Measurements from ENCODE around the gene CAMK2N1.

CAMK2N1 gene

DNA sequence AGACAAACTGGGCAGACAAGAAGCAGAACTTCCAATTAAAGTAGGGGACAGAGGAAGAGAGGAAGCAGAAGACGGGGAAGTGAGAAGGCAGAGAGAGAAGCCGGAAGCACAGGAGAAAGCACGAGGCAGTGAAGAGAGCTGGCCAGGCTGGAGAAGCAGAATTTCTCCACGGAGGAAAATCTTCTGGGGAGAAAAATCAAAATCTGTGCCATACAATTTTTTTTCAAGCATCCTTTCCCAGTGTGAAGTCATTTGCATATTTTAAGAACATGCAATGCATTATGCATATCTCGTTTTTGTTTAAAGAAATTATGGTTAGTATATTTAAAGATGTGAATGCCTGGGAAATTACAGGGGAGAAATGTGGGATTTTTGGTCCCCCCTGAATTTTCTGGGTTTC, 7.3 kb upstream of the CAMK2N1 start:
- H3K27ac Mint-ChIP-seq: no peak overlapping the region
- ATAC-seq (replicated peaks) (no peak), DNase-seq (no peak)
- H3K36me3 Mint-ChIP-seq (ENCODE audit: insufficient read depth): no peaks in the 10 kb centered on the region
- H3K4me1 Mint-ChIP-seq (ENCODE audit: low read depth in 2 of 2): no peaks in the 10 kb centered on the region
- no peak overlapping the region for H3K4me3 Mint-ChIP-seq
- peaks cover 0 to 9% of the 10 kb centered on the region in 2 donors for H3K27me3 Mint-ChIP-seq
- H3K9me3 Mint-ChIP-seq: no peaks in the 10 kb centered on the region

GRCh38 chr1:20492751-20493150, 6.7 kb upstream of the CAMK2N1 start:
- H3K4me3 Mint-ChIP-seq: no peak overlapping the region
- no peaks in the 10 kb centered on the region for H3K36me3 Mint-ChIP-seq (ENCODE audit: insufficient read depth)
- no peaks in the 10 kb centered on the region for H3K9me3 Mint-ChIP-seq
- ATAC-seq (replicated peaks) (no peak), DNase-seq (no peak)
- peaks cover 0 to 9% of the 10 kb centered on the region in 2 donors for H3K27me3 Mint-ChIP-seq
- no peaks in the 10 kb centered on the region for H3K4me1 Mint-ChIP-seq (ENCODE audit: low read depth in 2 of 2)
- H3K27ac Mint-ChIP-seq: no peak overlapping the region

DNA sequence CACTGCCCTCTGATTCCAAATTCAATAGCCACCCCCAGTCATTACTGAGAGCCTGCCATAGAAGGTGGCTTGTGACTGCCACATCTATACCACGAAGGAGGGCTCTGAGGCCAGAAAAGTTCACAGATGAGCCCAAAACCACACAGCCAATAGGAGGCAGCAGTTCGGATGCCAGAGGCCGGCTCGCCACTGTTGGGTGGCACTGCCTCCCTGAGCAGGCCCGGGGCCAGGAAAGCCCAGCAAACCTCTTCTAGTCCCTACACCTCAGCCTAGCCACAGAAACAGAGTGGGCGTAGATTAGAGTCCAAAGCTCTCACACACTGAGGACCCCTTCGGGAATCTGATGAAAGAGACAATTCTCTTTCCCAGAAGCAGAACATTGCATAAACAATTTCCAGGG, 5.9 kb upstream of the CAMK2N1 start:
- no peak for DNase-seq
- no peaks in the 10 kb centered on the region for H3K9me3 Mint-ChIP-seq
- no peak for ATAC-seq (replicated peaks)

DNA sequence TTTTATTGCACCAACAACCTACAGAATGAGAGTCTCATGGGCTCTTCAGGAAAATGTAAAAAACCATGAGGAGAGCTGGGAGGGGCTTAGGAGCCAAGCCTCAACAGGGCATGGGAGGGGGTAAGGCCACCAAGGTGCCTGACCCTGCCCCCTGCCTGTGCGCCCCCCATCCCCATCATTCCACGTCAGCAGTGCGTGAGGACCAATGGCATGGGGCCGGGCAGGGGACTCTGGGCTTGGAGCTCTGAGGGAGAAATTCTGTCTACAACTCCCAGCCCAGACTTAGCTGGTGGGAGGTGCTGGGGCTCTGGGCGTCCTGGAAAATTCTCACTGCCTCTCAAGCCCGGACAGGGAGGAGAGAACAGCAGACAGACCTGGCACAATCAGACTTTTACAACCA, 5.2 kb upstream of the CAMK2N1 start:
- DNase-seq: no peak
- no peaks in the 10 kb centered on the region for H3K9me3 Mint-ChIP-seq

More for the DNA sequence above, 5.9 kb upstream of the CAMK2N1 start:
- Mint-ChIP-seq H3K4me3 (no peak overlapping the region), H3K36me3 (ENCODE audit: insufficient read depth) (no peaks in the 10 kb centered on the region), H3K27me3 (peaks cover 0 to 9% of the 10 kb centered on the region in 2 donors), H3K4me1 (ENCODE audit: low read depth in 2 of 2) (peaks cover 5 to 7% of the 10 kb centered on the region in 2 donors), H3K27ac (no peak overlapping the region)

GRCh38 chr1:20487236-20487590, 1.2 kb upstream of the CAMK2N1 start:
- Mint-ChIP-seq H3K4me3 (peak overlapping the region; percentile 95 to 98), H3K27ac (peak overlapping the region; percentile 66 to 91), H3K9me3 (no peaks in the 10 kb centered on the region), H3K27me3 (peaks cover 16 to 32% of the 10 kb centered on the region in 2 donors), H3K36me3 (ENCODE audit: insufficient read depth) (peaks cover 8% of the 10 kb centered on the region), H3K4me1 (ENCODE audit: low read depth in 2 of 2) (peaks cover 19 to 23% of the 10 kb centered on the region in 2 donors)
- DNase-seq (no peak), ATAC-seq (replicated peaks) (no peak)

More for the DNA sequence above, 5.2 kb upstream of the CAMK2N1 start:
- Mint-ChIP-seq H3K27me3 (peaks cover 0 to 9% of the 10 kb centered on the region in 2 donors), H3K27ac (peak overlapping the region in 1 of 2 donors; percentile 58), H3K4me1 (ENCODE audit: low read depth in 2 of 2) (peaks cover 5 to 8% of the 10 kb centered on the region in 2 donors), H3K36me3 (ENCODE audit: insufficient read depth) (no peaks in the 10 kb centered on the region), H3K4me3 (no peak overlapping the region)
- ATAC-seq (replicated peaks): no peak

GRCh38 chr1:20486457-20487235, 636 bp upstream of the CAMK2N1 start:
- peak; percentile 18 for ATAC-seq (replicated peaks)
- peak in 1 of 3 experiments; percentile 15 for DNase-seq
- peaks cover 20 to 23% of the 10 kb centered on the region in 2 donors for H3K4me1 Mint-ChIP-seq (ENCODE audit: low read depth in 2 of 2)
- peak overlapping the region; percentile 89 to 91 for H3K27ac Mint-ChIP-seq
- peak overlapping the region; percentile 95 to 98 for H3K4me3 Mint-ChIP-seq
- H3K27me3 Mint-ChIP-seq: peaks cover 22 to 37% of the 10 kb centered on the region in 2 donors
- H3K9me3 Mint-ChIP-seq: no peaks in the 10 kb centered on the region
- H3K36me3 Mint-ChIP-seq (ENCODE audit: insufficient read depth): peaks cover 13% of the 10 kb centered on the region

DNA sequence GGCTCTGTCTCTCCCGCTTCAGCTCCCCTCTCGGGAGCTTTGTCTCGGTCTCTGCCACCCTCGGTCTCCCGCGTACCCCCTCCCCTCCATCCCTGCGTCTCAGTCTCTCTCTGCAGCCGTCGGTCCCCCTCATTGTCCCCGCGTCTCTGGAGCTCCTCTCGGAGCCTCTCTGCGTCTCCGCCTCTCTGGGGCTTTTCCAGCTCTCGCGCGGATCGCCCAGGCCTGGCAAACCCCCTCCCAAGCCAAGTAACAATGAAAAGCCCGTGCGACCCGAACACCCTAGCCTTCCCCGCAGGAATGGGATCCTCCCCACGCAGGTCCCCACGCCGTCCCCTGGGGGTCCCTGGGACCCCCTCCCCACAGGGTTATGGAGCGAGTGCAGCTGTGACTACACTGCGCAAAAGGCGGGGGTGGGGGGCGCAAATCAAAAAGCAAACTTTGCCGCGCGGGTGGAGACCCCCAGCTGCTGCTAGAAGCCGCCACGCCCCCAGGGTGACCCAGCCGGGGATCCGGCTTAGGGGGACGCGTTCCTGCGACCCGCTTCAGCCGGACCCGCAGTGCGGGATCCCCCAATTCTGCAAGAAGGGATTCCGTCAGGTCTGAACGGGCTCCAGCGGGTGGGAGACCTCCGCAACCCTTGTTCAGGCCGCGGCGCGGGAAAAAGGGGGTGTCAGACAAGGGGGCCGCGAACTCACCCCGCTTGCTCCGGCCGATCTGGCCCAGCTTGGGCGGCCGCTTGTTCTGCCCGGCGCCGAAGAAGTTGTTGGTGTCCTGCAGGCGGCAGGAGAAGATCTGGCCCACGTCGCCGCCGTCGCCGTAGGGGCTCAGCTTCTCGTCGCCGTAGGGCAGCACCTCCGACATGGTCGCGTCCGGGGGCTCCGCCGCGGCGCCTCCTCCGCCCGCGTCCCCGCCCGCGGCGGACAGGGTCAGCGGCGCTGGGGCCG, 1.2 kb downstream of the CAMK2N1 start:
- H3K4me1 Mint-ChIP-seq (ENCODE audit: low read depth in 2 of 2): peaks cover 23 to 28% of the 10 kb centered on the region in 2 donors
- peak overlapping the region; percentile 74 to 89 for H3K4me3 Mint-ChIP-seq
- H3K36me3 Mint-ChIP-seq (ENCODE audit: insufficient read depth): peaks cover 17% of the 10 kb centered on the region
- DNase-seq: no peak
- no peaks in the 10 kb centered on the region for H3K9me3 Mint-ChIP-seq
- H3K27me3 Mint-ChIP-seq: peaks cover 32 to 56% of the 10 kb centered on the region in 2 donors
- no peak for ATAC-seq (replicated peaks)
- peak overlapping the region in 1 of 2 donors; percentile 38 for H3K27ac Mint-ChIP-seq

DNA sequence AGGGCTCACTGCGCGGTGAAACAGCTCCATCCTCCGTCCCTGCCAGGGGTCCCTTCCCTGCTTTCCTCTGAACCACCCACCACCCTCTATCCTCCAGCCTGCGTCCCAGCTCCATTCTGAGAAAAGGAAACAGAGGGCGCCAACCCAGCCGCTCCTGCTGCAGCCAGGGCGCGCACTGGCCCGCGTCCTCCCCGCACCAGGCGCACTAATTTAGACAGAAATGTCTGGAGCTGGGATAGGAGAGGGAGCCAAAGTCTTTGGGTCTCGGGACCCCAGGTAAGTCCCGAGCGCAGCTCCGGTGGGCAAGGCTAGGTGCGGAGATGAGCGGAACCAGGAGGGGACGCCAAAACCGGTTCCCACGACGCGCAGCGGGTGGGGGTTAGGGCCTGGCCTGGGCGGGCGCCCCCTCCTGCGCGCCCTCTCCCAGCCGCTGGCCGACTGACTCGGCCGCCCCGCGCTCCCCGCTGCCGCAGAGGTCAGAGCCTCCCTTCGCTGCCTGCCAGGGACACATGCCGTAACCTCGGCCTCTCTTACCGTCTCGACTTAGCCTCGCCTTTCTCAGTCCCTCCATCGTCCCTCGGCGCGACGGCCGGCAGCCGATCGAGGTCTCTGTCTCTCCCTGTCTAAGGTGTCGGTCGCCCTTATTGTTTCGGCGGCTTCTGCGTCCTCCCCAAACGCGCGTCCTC, 2.0 kb downstream of the CAMK2N1 start:
- ATAC-seq (replicated peaks): no peak
- Mint-ChIP-seq H3K9me3 (no peaks in the 10 kb centered on the region), H3K36me3 (ENCODE audit: insufficient read depth) (peaks cover 17% of the 10 kb centered on the region), H3K4me1 (ENCODE audit: low read depth in 2 of 2) (peaks cover 23 to 28% of the 10 kb centered on the region in 2 donors), H3K27me3 (peaks cover 34 to 60% of the 10 kb centered on the region in 2 donors), H3K27ac (no peak overlapping the region), H3K4me3 (peak overlapping the region; percentile 74 to 89)
- no peak for DNase-seq

DNA sequence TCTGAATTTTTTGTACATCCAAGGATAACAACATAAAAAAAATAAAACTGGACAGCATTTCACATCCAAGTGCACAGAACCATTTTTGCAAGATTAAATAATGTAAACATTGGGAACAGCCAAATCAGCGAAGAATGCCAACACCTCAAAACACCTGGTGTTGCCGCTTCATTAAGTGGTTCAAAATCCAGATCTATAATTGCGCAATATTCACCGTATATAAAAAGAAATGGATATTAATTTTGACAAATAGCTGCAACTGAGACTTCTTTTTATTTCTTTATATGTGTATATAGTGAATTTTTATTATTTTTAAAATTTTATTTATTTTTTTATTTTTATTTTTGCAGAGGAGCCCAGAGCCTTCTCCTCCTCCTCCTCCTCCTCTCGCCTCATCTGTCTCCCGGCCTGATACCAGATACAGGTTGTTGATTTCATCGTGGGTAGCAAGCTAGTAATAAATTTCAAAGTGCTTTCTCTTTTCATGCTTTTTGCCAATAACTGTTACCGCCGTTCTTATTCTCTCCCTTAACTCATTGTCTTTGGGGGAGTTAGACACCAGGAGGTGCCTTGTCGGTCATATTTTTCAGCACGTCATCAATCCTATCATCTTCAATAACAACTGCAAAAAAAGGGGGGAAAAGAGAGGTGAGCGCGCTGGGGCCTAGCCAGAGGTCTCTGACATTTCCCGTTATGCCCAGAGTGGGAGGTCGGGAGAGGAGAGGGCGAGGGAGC, 2.7 kb downstream of the CAMK2N1 start:
- Mint-ChIP-seq H3K4me1 (ENCODE audit: low read depth in 2 of 2) (peaks cover 23 to 28% of the 10 kb centered on the region in 2 donors), H3K36me3 (ENCODE audit: insufficient read depth) (peaks cover 17% of the 10 kb centered on the region), H3K27me3 (peaks cover 38 to 60% of the 10 kb centered on the region in 2 donors), H3K4me3 (peak overlapping the region; percentile 74 to 89), H3K9me3 (no peaks in the 10 kb centered on the region), H3K27ac (no peak overlapping the region)
- DNase-seq (no peak), ATAC-seq (replicated peaks) (no peak)

DNA sequence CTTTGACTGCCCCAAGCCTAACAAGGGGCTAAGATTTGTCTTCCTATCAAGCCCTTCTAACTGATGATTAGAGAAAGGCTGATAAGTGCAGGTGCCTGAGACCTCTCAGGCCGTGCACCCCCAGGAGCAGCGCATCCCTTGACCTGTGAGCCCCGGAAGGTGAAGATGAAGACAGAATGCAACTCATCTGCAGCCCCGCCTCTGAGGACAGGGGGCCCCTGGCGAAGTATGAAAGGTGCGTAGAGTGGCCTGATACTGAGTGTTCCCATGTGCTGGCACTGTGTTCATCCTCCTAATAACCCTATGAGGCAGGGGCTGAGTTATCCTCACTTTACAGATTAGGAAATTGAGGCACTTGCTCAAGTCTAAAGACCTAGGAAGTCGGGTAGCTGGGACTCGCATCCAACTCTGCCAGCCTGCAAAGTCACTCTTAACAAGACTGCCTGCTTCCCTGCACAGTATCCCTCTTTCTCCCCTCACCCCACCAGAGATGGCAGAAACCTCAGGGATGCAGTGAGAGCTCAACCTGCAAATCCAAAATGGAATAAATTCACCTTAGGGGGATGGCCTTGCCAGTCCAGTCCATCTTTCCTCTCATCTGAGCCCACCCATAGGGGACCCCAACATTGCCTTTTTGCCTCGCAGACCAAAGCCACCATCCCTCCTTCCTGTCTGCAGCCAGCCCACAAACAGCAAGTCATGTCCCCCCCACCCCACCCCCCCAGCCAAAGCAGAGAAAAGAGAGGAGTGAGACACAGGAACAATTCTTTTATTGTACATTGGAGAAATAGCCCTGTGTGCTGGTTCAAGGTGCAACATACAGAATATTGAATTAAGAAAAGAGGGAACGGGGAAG, 4.1 kb downstream of the CAMK2N1 start:
- no peaks in the 10 kb centered on the region for H3K9me3 Mint-ChIP-seq
- DNase-seq: no peak
- H3K4me3 Mint-ChIP-seq: no peak overlapping the region
- ATAC-seq (replicated peaks): no peak
- peaks cover 15 to 23% of the 10 kb centered on the region in 2 donors for H3K4me1 Mint-ChIP-seq (ENCODE audit: low read depth in 2 of 2)
- H3K27me3 Mint-ChIP-seq: peaks cover 51 to 74% of the 10 kb centered on the region in 2 donors
- H3K36me3 Mint-ChIP-seq (ENCODE audit: insufficient read depth): peaks cover 17% of the 10 kb centered on the region
- H3K27ac Mint-ChIP-seq: no peak overlapping the region

GRCh38 chr1:20480951-20481617, 4.9 kb downstream of the CAMK2N1 start:
- Mint-ChIP-seq H3K4me3 (no peak overlapping the region), H3K27ac (no peak overlapping the region), H3K9me3 (no peaks in the 10 kb centered on the region), H3K27me3 (peaks cover 59 to 82% of the 10 kb centered on the region in 2 donors), H3K36me3 (ENCODE audit: insufficient read depth) (peaks cover 17% of the 10 kb centered on the region), H3K4me1 (ENCODE audit: low read depth in 2 of 2) (peaks cover 15 to 22% of the 10 kb centered on the region in 2 donors)
- DNase-seq (no peak), ATAC-seq (replicated peaks) (peak; percentile 14)
